HepG2 (cell line): ENCODE measurements around the gene TRIM44. TPM values are rescaled to one million over a fixed set of nuclear protein-coding genes. Genes with fewer than 3 reads are reported as not detected.

ENCODE experiments used
- ATAC-seq: fragments of 200-7000 bp; cut with Tn5 transposase; 3 replicates; pipeline ENCODE4 v1.9.1; 2020; ENCODE audit warnings: mild to moderate bottlenecking, moderate library complexity
- BruUV-seq: library from RNA; stranded (reverse); fragments of 400-500 nt; replicated peaks from 2 replicates; lab custom pipeline; 2021; lab: Mats Ljungman, UMichigan
- CTCF ChIA-PET: fragments of 300-600 bp; formaldehyde crosslinking; extraction: SDS; loops from one replicate; lab custom pipeline; 2021; ENCODE audit warnings: low total read pairs, inconsistent platforms, low intra/inter-chr PET ratio; lab: Yijun Ruan, JAX
- POLR2A ChIA-PET: fragments of 350-600 bp; sonication (Branson Sonifier 250); formaldehyde crosslinking; loops from one replicate; lab custom pipeline; 2020; ENCODE audit warnings: antibody characterized with exemption, inconsistent platforms; lab: Yijun Ruan, JAX
- DNase-seq: peaks from one replicate; pipeline ENCODE4 v3.0.0-alpha.2; 2015; ENCODE audit warnings: low spot score
- FAIRE-seq: peaks from 3 replicates; lab custom pipeline; 2011; peaks lifted over from hg19 to GRCh38; lab: Jason Lieb, UNC
- H2AFZ ChIP-seq: one replicate; pipeline ENCODE4 v1.6.1; 2011; ENCODE audit warnings: low read length, inconsistent platforms
- H3K27ac ChIP-seq: fragments of 300-600 bp; 3 replicates; pipeline ENCODE4 v1.8.0; 2011; ENCODE audit warnings: mixed run types, mild to moderate bottlenecking, mixed read lengths, low read length, inconsistent platforms; ENCODE audit not compliant: insufficient read depth; ENCODE audit errors: extremely low read length
- H3K27me3 ChIP-seq, 2 experiments: fragments of 200-600 bp in 1 of 2; 2 replicates in 1 of 2; 3 replicates in 1 of 2; pipeline versions ENCODE4 v1.6.0 to v1.8.0; 2011; ENCODE audit warnings: low read length in 2 of 2, mild to moderate bottlenecking in 2 of 2, moderate library complexity in 2 of 2, inconsistent platforms in 1 of 2; ENCODE audit not compliant: insufficient read depth in 2 of 2, control insufficient read depth in 1 of 2
- H3K36me3 ChIP-seq, 2 experiments: fragments of 200-600 bp in 1 of 2; replicated peaks in 1 of 2; 2 replicates in 1 of 2; 3 replicates in 1 of 2; pipeline versions ENCODE4 v1.5.1 to v1.8.0; 2011; ENCODE audit warnings: low read length in 2 of 2, inconsistent platforms in 1 of 2; ENCODE audit not compliant: insufficient read depth in 2 of 2, control insufficient read depth in 1 of 2
- H3K4me1 ChIP-seq: 2 replicates; pipeline ENCODE4 v1.5.1; 2012; ENCODE audit warnings: low read length, inconsistent platforms; ENCODE audit not compliant: insufficient read depth
- H3K4me2 ChIP-seq: 2 replicates; pipeline ENCODE4 v1.6.0; 2011; ENCODE audit warnings: low read depth, low read length, inconsistent platforms
- H3K4me3 ChIP-seq, 3 experiments: fragments of 200-600 bp in 1 of 3; sonication (generic), shearing (Covaris generic) in 1 of 3; replicated peaks in 1 of 3; 2 replicates each; pipeline ENCODE4 v1.5.1; 2011 to 2016; ENCODE audit warnings: low read length in 3 of 3, inconsistent platforms in 2 of 3, low read depth in 2 of 3, mild to moderate bottlenecking in 2 of 3, control low read depth in 1 of 3, mixed read lengths in 1 of 3; ENCODE audit not compliant: insufficient read depth in 1 of 3
- H3K79me2 ChIP-seq: one replicate; pipeline ENCODE4 v1.6.1; 2011; ENCODE audit warnings: low read length, inconsistent platforms; ENCODE audit not compliant: insufficient read depth
- H3K9ac ChIP-seq: 2 replicates; pipeline ENCODE4 v1.6.0; 2011; ENCODE audit warnings: mild to moderate bottlenecking, low read depth, low read length, inconsistent platforms; ENCODE audit not compliant: insufficient read depth
- H3K9me3 ChIP-seq: 2 replicates; pipeline ENCODE4 v1.5.1; 2012; ENCODE audit warnings: mild to moderate bottlenecking, low read length
- H4K20me1 ChIP-seq: 2 replicates; pipeline ENCODE4 v1.6.0; 2011; ENCODE audit warnings: inconsistent platforms, mild to moderate bottlenecking, low read length, moderate library complexity; ENCODE audit not compliant: insufficient read depth
- ASH2L ChIP-seq: fragments of 300-600, 200-600 bp; sonication (generic); IDR thresholded peaks from 2 replicates; pipeline ENCODE4 v1.7.0; 2017; ENCODE audit warnings: low read depth, mild to moderate bottlenecking, moderate library complexity, mixed read lengths, low read length; ENCODE audit not compliant: insufficient read length
- PITX1 ChIP-seq: sonication (generic); formaldehyde crosslinking; IDR thresholded peaks from 2 replicates; pipeline ENCODE4 v1.5.1; 2020; ENCODE audit warnings: mild to moderate bottlenecking, missing genetic modification reagents
- POLR2AphosphoS5 ChIP-seq: IDR thresholded peaks from 2 replicates; pipeline ENCODE4 v1.6.1; 2012; ENCODE audit warnings: low read depth, low read length
- SIN3A ChIP-seq: IDR thresholded peaks from 2 replicates; pipeline ENCODE4 v1.6.1; 2011; ENCODE audit warnings: low read depth, mild to moderate bottlenecking, control low read depth, low read length, borderline replicate concordance
- ZFYVE20 ChIP-seq: sonication (generic); formaldehyde crosslinking; IDR thresholded peaks from 2 replicates; pipeline ENCODE4 v1.8.0; 2023; ENCODE audit warnings: low read depth, mild to moderate bottlenecking, moderate library complexity, missing genetic modification reagents, borderline replicate concordance
- ZMYM3 ChIP-seq: sonication (generic); formaldehyde crosslinking; IDR thresholded peaks from 2 replicates; pipeline ENCODE4 v1.5.1; 2020; ENCODE audit warnings: mild to moderate bottlenecking, missing genetic modification reagents
- ZNF225 ChIP-seq: sonication (generic); formaldehyde crosslinking; IDR thresholded peaks from 2 replicates; pipeline ENCODE4 v1.4.0; 2020; ENCODE audit warnings: mild to moderate bottlenecking, missing genetic modification reagents
- ZNF30 ChIP-seq: sonication (generic); formaldehyde crosslinking; IDR thresholded peaks from 2 replicates; pipeline ENCODE4 v1.5.0; 2020; ENCODE audit warnings: mild to moderate bottlenecking, missing genetic modification reagents
- ZNF33A ChIP-seq: sonication (generic); formaldehyde crosslinking; IDR thresholded peaks from 2 replicates; pipeline ENCODE4 v1.5.1; 2020; ENCODE audit warnings: missing genetic modification reagents, mild to moderate bottlenecking, moderate library complexity, borderline replicate concordance
- ZNF367 ChIP-seq: sonication (generic); formaldehyde crosslinking; IDR thresholded peaks from 2 replicates; pipeline ENCODE4 v1.4.0; 2020; ENCODE audit warnings: missing genetic modification reagents, borderline replicate concordance
- ZNF644 ChIP-seq: IDR thresholded peaks from 2 replicates; pipeline ENCODE4 v1.6.1; 2016; ENCODE audit warnings: low read depth
- WGBS: methylation state at CpG from one replicate; pipeline ENCODE4 v1.1.6; 2017; ENCODE audit warnings: low lambda C conversion rate; 5-methylcytosine and 5-hydroxymethylcytosine counted together
- in situ Hi-C: cut with HindIII; loops from 2 replicates; pipeline ENCODE4 v1.10.0; 2017; ENCODE audit warnings: low pct_unique_long_range_greater_than_20kb; ENCODE audit not compliant: extremely low pct_ligation_motif_present
- intact Hi-C: fragments of 100-400 bp; cut with micrococcal nuclease; formaldehyde crosslinking; loops from one replicate; pipeline ENCODE4 v1.10.0; 2022; ENCODE audit not compliant: unreplicated experiment
- polyA plus RNA-seq, 8 experiments: library from polyadenylated mRNA; depleted of rRNA in 3 of 8; stranded (reverse) in 7 of 8; unstranded in 1 of 8; fragments of >200 nt; fragmentation: Illumina TruSeq in 4 of 8; extraction: Trizol in 4 of 8; gene quantifications; 2 replicates each; pipeline versions ENCODE4 v1.2.1 to v1.2.3, GENCODE V29; 2011 to 2016; ENCODE audit warnings: low read depth in 4 of 8, missing spikeins in 1 of 8, mixed read lengths in 1 of 8; ENCODE audit not compliant: insufficient read depth in 1 of 8
- total RNA-seq, 5 experiments: library from RNA; depleted of rRNA; stranded (reverse); fragments of >200 nt; fragmentation: Illumina TruSeq; extraction: Trizol; gene quantifications; 2 replicates each; pipeline ENCODE4 v1.2.3, GENCODE V29; 2016; ENCODE audit warnings: low read depth in 1 of 5
- TF ChIP-seq, protein P1 (sequence below): sonication (generic); formaldehyde crosslinking; IDR thresholded peaks from 2 replicates; pipeline ENCODE4 v1.4.0; 2020; ENCODE audit warnings: missing genetic modification reagents
- TF ChIP-seq, protein P2 (sequence below): sonication (generic); formaldehyde crosslinking; IDR thresholded peaks from 2 replicates; pipeline ENCODE4 v1.4.0; 2020; ENCODE audit warnings: missing genetic modification reagents, mild to moderate bottlenecking, borderline replicate concordance
- TF ChIP-seq, protein P3 (sequence below): sonication (generic); formaldehyde crosslinking; IDR thresholded peaks from 2 replicates; pipeline ENCODE4 v1.4.0; 2020; ENCODE audit warnings: missing genetic modification reagents, mild to moderate bottlenecking, borderline replicate concordance

The TRIM44 gene
- total and polyA plus RNA-seq, 2 of the 13 experiments (the other 11 are each of a cell fraction or from before 2014, with no cell fraction given) = 22.7 to 50.3 TPM

DNA sequence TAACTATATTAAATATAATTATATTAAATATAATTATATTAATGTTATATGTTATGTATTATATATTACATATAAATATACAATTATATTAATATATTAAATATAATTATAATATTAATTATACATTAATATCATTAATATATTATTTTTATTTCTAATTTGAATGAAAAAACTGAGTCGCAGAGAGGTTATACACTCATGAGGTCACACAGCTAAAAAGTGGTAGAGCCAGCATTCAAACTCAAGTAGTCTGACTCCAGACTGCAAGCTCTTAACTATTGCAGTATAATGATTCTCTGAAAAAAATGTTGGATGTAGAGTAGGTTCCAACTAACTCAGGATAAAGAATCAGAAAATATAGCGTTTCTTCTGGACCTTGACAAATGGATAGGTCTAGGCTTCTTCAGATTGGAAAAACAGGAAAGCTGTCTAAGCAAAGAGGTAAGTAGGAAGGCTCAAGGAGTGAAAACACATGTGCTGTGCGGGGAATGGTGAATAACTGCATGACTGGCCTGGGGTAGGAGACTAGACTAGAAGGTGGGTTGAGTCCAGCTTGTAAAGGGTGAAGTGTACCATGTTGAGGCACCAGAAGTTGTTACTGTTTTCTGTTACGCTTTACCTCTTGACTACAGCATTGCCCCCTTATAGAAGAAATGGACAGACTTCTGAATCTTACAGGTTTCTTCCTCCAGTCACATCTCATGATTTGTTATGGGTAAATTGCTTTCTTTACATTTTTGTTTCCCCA, 80.3 kb downstream of the TRIM44 start:
- ATAC-seq (no peak), DNase-seq (no peak), FAIRE-seq (no peak)
- intact Hi-C loops = no loop called here
- ChIA-PET POLR2A (no interaction called here), CTCF (no interaction called here)
- Histone ChIP-seq H3K9me3 (no peaks in the 10 kb centered on the region), H3K36me3 (peaks cover 3 to 14% of the 10 kb centered on the region in 2 experiments), H3K27me3 (no peaks in the 10 kb centered on the region), H3K4me1 (no peaks in the 10 kb centered on the region), H3K4me2 (no peak overlapping the region), H3K27ac (no peak overlapping the region), H3K9ac (no peak overlapping the region), H2AFZ (no peak overlapping the region), H3K79me2 (no peaks in the 10 kb centered on the region), H3K4me3 (no peak overlapping the region), H4K20me1 (no peaks in the 10 kb centered on the region)
- in situ Hi-C loops = no loop called here
- BruUV-seq = no TSS peak
- TF ChIP-seq, protein P1, sequence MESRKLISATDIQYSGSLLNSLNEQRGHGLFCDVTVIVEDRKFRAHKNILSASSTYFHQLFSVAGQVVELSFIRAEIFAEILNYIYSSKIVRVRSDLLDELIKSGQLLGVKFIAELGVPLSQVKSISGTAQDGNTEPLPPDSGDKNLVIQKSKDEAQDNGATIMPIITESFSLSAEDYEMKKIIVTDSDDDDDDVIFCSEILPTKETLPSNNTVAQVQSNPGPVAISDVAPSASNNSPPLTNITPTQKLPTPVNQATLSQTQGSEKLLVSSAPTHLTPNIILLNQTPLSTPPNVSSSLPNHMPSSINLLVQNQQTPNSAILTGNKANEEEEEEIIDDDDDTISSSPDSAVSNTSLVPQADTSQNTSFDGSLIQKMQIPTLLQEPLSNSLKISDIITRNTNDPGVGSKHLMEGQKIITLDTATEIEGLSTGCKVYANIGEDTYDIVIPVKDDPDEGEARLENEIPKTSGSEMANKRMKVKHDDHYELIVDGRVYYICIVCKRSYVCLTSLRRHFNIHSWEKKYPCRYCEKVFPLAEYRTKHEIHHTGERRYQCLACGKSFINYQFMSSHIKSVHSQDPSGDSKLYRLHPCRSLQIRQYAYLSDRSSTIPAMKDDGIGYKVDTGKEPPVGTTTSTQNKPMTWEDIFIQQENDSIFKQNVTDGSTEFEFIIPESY (CRISPR knock-in tag) = no peak
- TF ChIP-seq SIN3A (no peak), POLR2AphosphoS5 (no peak), ZNF30 (CRISPR knock-in tag) (no peak), ZNF367 (CRISPR knock-in tag) (no peak), PITX1 (CRISPR knock-in tag) (no peak), ZFYVE20 (CRISPR knock-in tag) (no peak), ZNF33A (CRISPR knock-in tag) (no peak), ZNF644 (CRISPR knock-in tag) (no peak), ASH2L (no peak), ZNF225 (CRISPR knock-in tag) (no peak), ZMYM3 (no peak)
- TF ChIP-seq, protein P2, sequence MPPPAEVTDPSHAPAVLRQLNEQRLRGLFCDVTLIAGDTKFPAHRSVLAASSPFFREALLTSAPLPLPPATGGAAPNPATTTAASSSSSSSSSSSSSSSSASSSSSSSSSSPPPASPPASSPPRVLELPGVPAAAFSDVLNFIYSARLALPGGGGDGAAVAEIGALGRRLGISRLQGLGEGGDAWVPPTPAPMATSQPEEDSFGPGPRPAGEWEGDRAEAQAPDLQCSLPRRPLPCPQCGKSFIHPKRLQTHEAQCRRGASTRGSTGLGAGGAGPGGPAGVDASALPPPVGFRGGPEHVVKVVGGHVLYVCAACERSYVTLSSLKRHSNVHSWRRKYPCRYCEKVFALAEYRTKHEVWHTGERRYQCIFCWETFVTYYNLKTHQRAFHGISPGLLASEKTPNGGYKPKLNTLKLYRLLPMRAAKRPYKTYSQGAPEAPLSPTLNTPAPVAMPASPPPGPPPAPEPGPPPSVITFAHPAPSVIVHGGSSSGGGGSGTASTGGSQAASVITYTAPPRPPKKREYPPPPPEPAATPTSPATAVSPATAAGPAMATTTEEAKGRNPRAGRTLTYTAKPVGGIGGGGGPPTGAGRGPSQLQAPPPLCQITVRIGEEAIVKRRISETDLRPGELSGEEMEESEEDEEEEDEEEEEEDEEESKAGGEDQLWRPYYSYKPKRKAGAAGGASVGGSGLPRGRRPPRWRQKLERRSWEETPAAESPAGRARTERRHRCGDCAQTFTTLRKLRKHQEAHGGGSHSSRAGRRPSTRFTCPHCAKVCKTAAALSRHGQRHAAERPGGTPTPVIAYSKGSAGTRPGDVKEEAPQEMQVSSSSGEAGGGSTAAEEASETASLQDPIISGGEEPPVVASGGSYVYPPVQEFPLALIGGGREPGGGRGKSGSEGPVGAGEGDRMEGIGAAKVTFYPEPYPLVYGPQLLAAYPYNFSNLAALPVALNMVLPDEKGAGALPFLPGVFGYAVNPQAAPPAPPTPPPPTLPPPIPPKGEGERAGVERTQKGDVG (CRISPR knock-in tag) = no peak
- TF ChIP-seq, protein P3, sequence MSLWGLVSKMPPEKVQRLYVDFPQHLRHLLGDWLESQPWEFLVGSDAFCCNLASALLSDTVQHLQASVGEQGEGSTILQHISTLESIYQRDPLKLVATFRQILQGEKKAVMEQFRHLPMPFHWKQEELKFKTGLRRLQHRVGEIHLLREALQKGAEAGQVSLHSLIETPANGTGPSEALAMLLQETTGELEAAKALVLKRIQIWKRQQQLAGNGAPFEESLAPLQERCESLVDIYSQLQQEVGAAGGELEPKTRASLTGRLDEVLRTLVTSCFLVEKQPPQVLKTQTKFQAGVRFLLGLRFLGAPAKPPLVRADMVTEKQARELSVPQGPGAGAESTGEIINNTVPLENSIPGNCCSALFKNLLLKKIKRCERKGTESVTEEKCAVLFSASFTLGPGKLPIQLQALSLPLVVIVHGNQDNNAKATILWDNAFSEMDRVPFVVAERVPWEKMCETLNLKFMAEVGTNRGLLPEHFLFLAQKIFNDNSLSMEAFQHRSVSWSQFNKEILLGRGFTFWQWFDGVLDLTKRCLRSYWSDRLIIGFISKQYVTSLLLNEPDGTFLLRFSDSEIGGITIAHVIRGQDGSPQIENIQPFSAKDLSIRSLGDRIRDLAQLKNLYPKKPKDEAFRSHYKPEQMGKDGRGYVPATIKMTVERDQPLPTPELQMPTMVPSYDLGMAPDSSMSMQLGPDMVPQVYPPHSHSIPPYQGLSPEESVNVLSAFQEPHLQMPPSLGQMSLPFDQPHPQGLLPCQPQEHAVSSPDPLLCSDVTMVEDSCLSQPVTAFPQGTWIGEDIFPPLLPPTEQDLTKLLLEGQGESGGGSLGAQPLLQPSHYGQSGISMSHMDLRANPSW (CRISPR knock-in tag) = no peak
- 95% methylated on average over 4 of the region's 4 CpGs for WGBS
